ENCODE measurements around the gene ZMYND11. TPM values are rescaled to one million over a fixed set of nuclear protein-coding genes. Genes with fewer than 3 reads are reported as not detected.

ZMYND11 gene
- total RNA-seq, 1 donor from 2014 or later = 43.7 TPM

DNA sequence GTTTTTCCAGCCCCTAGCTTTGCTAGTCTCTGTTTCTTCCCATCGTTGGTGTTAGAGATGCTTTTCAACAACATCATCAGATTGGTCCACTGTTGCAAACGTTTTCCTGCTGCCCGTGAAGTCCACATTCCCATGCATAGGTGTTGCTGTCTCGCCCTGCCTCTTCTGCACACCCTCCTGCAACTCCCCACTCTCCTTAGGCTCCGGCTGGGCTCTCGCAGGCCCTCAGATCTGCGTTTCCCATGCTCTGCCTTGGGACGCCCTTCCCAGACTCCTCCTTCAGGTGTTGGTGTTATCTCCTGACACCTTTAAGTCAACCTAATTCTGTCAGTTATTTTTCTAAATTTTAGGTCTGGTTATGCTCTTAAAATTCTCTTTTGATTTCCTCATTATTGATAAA is 55.0 kb downstream of the ZMYND11 start:
- DNase-seq (ENCODE audit: extremely low read depth, low read depth, low spot score) = no peak

DNA sequence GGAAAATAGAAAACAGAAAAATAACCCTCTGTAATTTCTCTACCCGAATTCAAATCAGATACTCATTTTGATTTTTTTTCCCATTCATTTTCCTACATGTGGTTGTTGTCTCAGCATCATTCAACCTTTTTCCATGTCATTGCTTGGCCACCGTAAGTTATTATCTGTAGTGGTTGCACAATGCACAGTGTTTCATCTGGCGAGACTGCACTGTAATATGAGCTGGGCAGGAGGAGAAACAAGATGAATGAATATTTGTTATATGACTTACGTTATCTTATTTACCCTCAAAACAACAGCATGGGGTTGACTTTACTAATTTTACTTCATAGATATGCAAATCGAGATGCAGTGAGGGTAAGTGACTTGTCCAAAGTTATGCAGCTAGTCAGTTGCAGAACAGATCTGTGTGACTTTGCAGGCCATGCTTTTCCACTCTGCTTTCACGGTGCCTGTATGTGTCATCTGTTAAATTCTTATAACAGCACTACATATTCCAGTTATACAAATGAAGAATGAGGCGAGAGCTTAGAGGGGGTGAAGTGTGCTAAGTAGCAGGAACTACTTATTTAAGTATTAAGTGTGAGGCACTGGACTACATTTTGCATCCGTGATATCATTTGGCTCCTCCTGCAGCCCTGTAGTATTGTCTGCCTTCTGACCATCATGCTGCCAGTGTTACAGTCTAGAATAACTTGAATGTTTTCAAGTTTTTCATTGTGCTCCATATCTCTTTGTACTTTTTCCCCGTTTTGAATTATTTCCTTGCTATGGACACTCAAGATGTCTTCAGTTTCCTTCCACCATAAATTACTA is 56.7 kb downstream of the ZMYND11 start:
- DNase-seq (ENCODE audit: extremely low read depth, low read depth, low spot score) = no peak

DNA sequence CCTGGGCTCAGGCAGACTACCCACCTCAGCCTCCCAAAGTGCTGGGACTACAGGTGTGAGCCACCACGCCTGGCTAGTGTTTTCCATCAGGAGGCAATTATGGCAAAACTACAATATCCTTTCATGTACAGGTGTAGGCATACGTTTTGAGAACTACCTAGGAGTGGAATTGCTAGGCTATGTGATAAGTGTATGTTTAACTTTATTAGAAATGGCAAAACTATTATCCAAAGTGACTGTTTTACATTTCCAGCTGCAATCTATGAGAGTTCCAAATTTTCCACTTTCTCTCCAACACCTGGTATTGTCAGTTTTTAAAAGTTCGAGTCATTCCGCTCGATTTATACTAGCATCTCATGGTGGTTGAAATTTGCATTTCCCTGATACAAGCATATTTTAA is 59.0 kb downstream of the ZMYND11 start:
- no peak for DNase-seq (ENCODE audit: extremely low read depth, low read depth, low spot score)

DNA sequence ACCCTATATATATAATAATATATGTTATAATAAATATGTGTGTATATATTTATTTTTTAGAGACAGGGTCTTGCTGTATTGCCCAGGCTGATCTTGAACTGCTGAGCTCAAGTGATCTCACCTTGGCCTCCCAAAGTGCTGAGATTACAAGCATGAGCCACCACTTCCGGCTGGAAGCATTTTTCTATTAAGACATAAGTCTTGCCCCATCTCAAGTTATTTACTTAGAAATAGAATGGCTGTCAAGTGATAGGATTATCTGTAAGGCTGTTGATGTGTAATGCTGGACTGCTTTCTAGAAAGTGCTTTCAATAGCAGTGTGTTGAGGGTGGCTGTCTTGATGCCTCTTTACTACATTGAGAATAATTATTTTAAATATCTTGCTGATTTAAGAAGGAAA is 65.2 kb downstream of the ZMYND11 start:
- no peak for DNase-seq (ENCODE audit: extremely low read depth, low read depth, low spot score)

DNA sequence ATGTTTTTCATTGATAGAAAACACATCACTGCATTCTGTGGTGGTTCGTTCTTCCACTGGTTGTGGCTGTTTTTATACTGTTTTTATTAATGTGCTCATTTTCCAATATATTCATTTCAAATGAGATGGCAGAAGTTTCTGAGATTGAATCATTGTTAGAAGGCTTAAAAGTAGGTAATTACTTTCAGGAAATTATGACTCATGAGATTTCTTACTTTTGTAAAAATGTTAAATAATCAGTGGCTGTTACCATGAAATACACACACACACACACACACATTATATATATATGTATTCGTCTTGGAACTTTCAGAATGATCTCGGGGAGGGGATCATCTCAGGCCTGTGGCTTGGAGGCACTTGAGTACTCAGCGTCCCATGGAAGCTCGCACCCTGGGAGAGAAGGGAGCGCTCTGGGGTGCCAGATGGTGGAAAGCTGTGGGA is 66.1 kb downstream of the ZMYND11 start:
- no peak for DNase-seq (ENCODE audit: extremely low read depth, low read depth, low spot score)

DNA sequence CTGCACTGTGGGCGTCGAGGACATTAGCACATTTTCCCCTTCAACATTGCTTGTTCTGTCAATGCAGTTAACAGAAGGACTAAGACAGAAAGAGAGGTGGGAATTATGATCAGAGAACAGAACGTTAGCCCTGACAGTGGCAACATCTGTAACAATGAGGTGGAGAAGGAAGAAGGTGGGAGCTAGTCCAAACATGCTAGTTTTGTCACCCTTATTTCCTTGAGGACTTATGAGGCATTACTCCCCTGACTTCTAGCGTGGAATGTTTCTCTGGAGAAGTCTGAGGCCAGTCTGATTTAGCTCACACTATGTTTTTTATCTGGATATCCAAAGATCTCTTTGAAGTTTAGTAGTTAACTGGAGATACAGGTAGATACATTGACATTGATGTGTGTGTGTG is 73.4 kb downstream of the ZMYND11 start:
- DNase-seq (ENCODE audit: extremely low read depth, low read depth, low spot score) = no peak

DNA sequence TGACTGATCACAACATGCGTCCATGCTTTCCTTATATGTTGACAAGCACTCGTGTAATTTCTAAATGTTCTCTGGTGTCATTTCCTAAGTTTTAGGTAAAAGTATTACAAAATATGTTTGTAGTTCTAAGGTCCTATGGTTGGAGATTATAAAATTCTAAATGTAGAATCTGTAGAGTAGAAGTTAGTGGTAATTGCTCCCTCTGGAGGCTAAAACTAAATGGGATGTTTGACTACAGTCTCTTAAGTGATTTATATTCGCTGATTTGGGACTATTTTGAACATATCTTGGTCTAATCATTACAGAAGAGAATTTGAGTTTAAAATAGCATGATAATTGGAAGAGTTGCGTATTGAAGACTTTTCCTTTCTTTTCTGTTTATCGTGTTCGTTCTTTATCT is 74.1 kb downstream of the ZMYND11 start:
- no peak for DNase-seq (ENCODE audit: extremely low read depth, low read depth, low spot score)

DNA sequence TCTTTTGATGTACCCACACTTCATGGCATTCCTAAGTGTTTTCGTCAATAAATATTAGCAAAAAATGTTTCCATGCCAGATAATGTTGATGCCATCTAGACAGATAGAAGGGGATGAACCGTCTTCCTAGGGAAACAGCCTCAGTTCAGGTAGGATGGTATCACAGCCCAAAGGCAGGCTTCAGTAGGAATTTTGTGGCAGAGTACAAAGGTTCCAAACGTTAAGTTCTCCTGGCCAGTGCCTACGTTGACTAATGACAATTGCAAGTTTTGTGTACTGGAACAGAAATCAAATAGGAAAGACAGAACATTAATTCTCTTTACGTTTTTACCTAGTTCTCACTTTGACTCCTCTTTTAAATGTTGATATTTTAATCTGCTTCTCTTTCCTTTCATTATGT is 75.0 kb downstream of the ZMYND11 start:
- no peak for DNase-seq (ENCODE audit: extremely low read depth, low read depth, low spot score)

DNA sequence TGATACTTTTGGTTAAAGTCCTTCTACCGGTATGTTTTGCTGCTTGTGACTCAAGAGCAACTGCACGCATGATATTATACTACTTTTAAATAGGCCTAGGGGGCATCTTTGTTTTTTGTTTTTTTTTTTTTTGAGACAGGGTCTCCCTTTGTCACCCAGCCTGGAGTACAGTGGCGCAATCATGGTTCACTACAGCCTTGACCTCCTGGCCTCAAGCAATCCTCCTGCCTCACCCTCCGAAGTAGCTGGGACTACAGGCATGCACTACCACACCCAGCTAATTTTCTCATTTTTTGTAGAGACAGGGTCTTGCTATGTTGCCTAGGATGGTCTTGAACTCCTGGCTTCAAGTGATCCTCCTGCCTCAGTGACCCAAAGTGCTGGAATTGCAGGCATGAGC is 80.2 kb downstream of the ZMYND11 start:
- DNase-seq (ENCODE audit: extremely low read depth, low read depth, low spot score) = no peak

DNA sequence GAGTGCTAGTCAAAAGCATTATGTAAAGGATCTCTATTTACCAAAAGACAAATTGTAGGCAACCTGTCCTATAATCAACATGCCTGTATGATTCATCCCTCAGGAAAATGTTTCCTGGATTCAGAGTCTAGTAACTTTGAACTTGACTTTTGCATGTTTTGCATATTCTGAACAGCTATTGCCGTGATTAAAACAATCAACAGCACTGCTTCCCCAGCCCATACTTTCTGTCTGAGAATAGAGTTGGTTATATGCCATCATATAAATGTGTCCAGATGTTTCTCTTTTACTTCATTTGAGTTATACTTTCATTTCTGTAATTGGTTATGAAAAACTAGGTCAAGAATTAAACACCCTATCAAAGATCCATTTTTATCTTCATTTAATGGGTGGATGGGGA is 83.5 kb downstream of the ZMYND11 start:
- DNase-seq (ENCODE audit: extremely low read depth, low read depth, low spot score) = no peak

DNA sequence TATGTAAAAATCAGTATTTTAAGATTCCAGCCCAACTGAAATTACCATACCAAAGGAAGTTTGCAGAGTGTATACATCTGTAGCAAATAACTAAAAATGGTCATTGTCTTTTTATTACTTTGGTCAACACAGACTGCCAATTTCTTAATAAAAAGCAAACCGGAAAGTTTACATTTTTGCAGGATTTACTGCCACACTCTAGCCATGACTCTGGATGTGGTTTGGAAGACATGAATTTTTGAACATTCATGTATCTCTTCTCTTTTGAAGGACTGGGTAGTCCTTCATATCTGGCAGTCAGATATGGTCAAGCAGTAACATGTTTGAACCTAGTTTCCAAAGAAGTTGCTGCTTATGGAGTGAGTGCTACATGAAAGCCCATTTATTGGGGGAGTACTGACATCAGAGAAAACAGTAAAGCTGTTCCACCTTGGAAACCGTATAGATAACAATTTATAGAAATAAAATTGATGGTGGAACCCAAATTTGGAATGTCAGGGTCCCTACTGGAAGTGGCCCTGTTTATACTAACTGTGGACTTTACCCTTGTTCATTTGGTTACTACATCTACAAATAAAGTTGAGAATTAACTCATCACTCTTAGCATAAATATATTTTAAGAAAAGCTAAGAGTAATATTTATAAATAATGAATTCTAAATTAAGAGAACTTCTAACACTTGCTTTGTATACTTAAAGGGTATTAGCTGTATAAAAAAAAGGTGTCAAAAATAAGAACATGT is 84.6 kb downstream of the ZMYND11 start:
- no peak for DNase-seq (ENCODE audit: extremely low read depth, low read depth, low spot score)

DNA sequence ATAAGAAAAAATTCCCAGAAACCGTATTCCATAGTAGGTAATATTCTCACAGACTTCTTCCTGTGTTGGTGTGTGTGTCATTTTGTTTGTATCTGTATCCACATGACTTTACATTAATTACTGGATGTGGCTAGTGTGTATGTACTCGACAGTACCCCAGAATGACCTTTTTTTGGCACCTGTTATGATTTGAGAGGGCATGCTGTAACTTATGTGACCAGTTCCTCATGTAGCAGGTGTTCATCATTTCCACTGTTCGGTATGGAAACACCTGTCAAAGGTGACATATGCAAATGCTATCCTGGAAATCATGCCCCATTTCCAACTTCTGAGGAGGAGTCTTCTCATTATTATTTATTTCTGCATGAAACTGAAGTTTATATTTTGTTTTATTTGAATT is 89.3 kb downstream of the ZMYND11 start:
- no peak for DNase-seq (ENCODE audit: extremely low read depth, low read depth, low spot score)

DNA sequence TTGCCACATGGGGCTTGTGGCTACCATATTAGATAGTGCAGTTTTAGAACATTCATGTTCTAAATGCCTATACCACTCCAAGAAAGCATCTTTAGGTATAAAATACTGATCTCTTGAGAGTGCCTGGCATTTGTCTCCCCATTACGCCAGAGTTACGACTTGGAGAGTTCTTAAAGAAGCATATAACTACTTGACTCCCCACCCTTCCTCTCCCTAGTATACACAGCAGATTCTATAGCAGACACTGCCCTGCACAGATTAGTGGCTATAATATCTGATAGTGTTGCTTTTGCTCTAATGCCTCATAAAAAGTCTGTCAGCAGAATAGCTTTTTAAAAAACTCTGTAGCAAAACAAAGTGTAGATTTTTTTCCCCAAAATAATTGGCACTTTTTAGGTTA is 90.8 kb downstream of the ZMYND11 start:
- no peak for DNase-seq (ENCODE audit: extremely low read depth, low read depth, low spot score)

DNA sequence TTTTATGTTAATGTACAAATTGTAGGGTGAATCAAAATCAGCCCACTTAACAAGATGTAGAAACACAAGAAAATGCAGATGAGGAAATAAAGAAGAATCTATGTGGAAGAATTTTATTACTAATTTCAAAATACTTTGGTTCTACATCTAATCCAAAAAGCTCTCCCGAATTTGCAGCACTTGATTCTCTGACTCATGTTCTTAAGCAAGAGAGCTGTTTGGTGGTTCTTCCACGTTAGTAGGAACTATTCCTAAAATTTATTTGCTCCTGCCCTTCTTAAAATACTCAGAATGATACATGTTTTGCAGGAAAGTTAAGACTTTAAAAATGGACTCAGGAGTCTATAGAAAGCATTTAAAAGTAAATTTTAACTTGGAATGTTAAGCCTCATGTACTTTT is 91.8 kb downstream of the ZMYND11 start:
- no peak for DNase-seq (ENCODE audit: extremely low read depth, low read depth, low spot score)

DNA sequence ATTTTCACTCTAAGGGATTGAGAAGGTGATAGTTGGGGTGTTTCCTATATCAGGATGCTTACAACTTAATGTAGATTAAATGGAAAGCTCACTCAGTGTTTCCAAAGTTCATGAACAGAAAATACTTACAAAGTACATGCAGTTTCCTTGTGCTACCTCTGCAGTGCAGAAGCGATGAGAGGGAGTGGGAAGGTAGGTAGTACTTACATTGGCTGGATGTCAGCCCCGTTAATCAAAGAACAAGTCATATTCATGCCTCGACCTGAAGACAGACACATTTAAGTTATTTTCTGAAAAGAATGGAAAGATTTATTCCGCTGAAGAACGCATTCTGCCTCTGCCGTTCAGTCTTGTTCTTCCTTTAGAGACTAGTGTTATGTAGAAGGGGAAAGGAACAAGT is 93.1 kb downstream of the ZMYND11 start:
- no peak for DNase-seq (ENCODE audit: extremely low read depth, low read depth, low spot score)

DNA sequence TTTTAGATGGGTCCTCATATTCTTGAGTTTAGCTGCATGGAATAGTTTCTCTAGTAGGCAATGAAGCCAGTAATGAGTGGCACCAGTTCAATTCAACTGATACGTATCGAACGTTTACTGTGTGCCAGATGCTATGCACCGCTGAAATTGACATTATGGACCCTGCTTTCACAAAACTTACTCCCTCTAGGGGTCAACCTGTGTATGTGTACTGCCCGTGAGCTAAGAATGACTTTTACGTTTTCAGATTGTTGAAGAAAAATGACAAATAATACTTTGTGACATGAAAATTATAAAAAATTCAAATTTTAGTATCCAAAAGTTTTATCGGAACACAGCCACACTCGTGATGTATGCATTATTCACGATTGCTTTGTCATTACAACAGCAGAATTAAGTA is 95.5 kb downstream of the ZMYND11 start:
- no peak for DNase-seq (ENCODE audit: extremely low read depth, low read depth, low spot score)

DNA sequence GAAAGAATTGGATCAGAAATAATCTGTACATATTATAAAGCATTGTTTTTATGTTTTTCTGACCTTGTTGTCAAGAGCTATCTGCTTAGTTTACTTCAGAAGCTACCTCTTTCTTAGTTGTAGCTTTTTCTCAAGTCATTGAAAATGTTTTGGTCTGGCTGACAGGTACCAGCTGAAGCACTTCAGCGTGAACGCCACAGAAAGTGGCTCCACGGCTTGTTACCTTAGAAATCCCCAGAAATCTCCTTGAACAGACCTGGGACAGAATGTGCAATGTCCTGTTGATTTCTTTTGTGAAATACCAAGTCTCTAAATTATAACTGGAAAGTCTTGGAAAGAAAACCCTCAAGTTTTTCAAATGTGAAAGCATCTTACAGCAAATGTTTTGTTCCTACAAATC is 96.8 kb downstream of the ZMYND11 start:
- no peak for DNase-seq (ENCODE audit: extremely low read depth, low read depth, low spot score)

DNA sequence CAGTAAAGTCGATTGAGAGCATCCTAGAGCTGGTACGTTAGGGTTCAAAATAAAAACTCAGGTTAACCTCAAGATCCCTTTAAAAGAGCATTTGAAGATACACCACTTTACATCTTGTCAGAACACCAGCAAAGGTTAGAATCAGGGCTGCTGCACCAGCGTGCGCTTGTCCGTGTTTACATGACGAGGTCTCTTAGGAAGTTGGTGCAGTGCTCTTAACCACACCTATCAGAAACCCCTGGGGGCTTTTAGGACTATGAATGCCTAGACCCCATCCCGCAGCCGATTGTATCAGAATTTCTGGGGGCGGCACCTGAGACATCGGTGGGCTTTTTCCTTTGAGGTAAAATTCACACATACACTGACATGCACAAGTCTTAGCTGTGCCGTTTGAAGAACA is 97.6 kb downstream of the ZMYND11 start:
- no peak for DNase-seq (ENCODE audit: extremely low read depth, low read depth, low spot score)

DNA sequence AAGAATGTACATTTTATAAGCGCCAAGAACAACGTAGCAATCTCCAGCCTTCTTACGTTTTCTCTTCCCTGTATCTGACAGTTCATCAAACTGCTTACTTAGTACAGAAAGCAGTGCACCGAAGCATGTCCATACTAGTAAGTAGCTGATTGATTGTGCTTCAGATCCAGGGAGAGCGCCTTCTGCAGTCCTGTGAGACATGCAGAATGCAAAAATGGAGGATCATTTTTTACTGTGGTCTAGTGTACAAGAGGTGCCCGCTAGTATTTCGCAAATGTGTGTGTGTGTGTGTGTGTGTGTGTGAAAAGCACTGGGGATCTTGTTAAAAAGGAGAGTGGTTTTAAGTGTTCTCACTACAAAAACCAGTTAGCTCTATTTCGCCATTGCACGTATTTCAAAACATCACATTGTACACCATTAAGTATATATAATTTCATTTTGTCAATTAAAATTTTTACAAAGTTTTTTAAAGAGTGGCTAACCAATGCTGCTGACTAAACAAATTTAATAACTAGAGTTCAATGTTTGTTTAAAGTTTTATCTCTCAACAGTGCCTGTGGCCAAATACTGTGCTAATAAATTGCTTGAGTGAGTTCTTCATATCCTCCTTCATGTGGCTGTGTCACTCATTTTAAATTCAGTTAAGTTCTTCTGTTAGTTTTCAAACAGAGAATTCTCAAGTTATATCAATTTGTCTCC is 99.6 kb downstream of the ZMYND11 start:
- no peak for DNase-seq (ENCODE audit: extremely low read depth, low read depth, low spot score)

DNA sequence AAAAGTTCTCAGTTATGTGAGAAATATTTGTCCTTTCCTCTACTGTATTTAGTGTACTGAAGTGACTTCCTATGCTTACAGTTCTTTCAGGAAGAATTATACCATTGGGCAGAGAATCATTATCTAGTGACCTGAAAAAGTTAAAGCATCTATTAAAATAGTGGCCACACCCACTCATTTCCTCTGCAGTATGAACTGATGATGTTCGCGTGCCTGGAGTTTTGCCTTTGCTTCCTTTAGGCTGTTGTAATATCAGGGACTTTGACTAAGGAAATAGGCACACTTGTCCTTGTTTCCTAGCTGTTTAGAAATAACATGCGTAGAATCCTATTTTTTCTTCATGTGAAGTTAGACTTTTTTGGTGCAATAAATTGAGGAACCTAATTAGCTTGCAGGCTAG is 100.7 kb downstream of the ZMYND11 start:
- no peak for DNase-seq (ENCODE audit: extremely low read depth, low read depth, low spot score)

DNA sequence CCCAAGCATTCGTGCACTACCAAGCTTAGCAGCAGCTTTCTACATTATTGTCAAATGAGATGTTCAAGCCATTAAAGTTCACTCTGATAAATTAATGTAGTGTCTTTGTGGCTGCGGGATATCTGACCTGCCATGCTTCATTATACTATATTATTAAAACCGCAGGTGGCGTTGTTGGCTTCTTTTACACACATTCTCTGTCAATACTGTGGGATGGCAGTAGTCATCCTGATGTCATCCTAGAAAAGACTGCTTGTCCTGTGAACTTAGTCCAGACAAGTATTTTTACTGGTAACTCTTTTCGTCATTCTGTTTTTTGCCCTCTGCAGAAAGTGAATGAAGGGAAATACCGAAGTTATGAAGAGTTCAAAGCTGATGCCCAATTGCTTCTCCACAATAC is 103.9 kb downstream of the ZMYND11 start:
- DNase-seq (ENCODE audit: extremely low read depth, low read depth, low spot score) = no peak

DNA sequence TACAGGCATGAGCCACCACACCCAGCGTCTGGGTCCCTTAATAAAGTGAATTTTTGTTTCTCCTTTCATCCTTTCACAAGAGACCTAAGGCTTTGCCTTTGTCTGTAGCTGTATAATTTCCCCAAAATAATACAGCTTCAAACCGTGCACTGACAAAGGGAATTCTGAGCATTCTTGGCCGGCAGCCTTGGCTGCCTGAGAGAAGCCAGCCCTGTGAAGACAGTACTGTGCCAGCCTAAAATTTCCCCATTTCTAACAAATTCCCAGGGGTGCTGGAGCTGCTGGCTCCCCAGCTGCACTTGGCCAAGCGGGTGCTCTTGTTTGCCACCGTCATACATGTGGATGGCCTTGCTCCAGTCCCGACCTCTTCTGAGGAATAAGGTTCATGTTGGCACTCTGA is 106.2 kb downstream of the ZMYND11 start:
- no peak for DNase-seq (ENCODE audit: extremely low read depth, low read depth, low spot score)

All from glomerular endothelial cell (primary cell).